Right kidney (tissue), 9 donors: ENCODE measurements around the gene TAS2R46.
"Not testable (repeated sequence)": the region's sequence is repeated elsewhere in the genome, so short reads cannot be mapped to it uniquely, and the experiment has no call there.

Experiments
- DNase-seq: peaks from one replicate; pipeline ENCODE4 v3.0.0-alpha.2; 2016
- long read RNA-seq, 8 donors: transcript quantifications; one replicate each; lab custom pipeline, GENCODE V29; 2026

TAS2R46 gene
- long read RNA-seq, donor 1 = 0 reads
- long read RNA-seq, donor 2 = 0 reads
- long read RNA-seq, donor 3 = 0 reads
- long read RNA-seq, donor 4 = 0 reads
- long read RNA-seq, donor 5 = 0 reads
- long read RNA-seq, donor 6 = 0 reads
- long read RNA-seq, donor 7 = 0 reads
- long read RNA-seq, donor 8 = 0 reads

- DNase-seq = not testable (repeated sequence)
These were observed at the start of gene TAS2R46 for GRCh38 chr12:11062194-11062593. Gene TAS2R46 (minus strand): TSS chr12:11062294. CDS start chr12:11062294, 0 bp downstream.

- DNase-seq = not testable (repeated sequence)
These were observed 49.1 kb upstream of the TAS2R46 start for GRCh38 chr12:11111213-11111612.

GRCh38 chr12:11108862-11109261 lies 46.8 kb upstream of the TAS2R46 start:
- DNase-seq = no peak

- no peak for DNase-seq
These were observed 45.6 kb upstream of the TAS2R46 start for GRCh38 chr12:11107719-11108118.

GRCh38 chr12:11106288-11106687 lies 44.2 kb upstream of the TAS2R46 start:
- no peak for DNase-seq

GRCh38 chr12:11105546-11105945 lies 43.5 kb upstream of the TAS2R46 start:
- DNase-seq = no peak

DNA sequence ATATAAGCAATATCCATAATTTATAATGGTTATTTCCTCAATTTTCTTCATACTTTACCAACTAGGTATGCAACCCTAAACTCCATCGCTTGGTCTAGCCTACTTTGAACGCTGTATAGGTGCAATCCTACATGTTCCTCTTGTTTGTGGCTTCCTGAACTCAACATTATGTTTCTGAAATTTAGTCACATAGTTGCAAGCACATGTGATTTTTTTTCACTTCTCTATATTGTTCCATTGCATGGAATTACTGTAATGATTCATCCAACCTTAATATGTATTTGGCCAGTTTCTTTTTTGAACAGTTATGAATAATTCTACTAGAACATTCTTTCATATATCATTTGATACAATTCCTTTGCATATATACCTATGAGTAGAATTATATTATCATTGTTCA lies 32.8 kb upstream of the TAS2R46 start:
- not testable (repeated sequence) for DNase-seq

GRCh38 chr12:11092128-11092527 lies 30.0 kb upstream of the TAS2R46 start, which contains the start of gene TAS2R43:
Gene TAS2R43 (minus strand): TSS chr12:11092313. CDS start chr12:11092229, 84 bp downstream.
- DNase-seq = no peak

DNA sequence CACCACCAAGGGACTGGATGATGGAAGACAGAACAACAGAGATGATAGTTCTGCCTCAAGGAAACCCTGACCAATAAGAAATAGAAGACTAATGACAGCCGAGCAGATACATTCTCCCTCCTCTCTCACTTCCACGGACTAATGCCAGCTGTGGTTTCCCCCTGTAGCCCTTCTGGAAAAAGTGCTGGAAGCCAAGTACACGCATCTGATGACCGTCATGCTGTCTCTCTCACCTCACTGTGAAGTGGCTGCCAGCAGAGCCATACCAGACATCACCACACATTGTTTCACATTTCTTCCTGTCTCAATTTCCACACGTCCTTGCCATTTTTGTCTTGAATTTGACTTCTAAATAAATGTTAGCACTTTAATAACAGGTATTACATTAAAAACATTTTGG lies 27.2 kb upstream of the TAS2R46 start:
- no peak for DNase-seq

- DNase-seq = no peak
These were observed 23.3 kb upstream of the TAS2R46 start for GRCh38 chr12:11085419-11085818.

- DNase-seq = no peak
These were observed 19.9 kb upstream of the TAS2R46 start for GRCh38 chr12:11081987-11082386.

GRCh38 chr12:11078246-11078645 lies 16.2 kb upstream of the TAS2R46 start:
- DNase-seq = no peak

DNA sequence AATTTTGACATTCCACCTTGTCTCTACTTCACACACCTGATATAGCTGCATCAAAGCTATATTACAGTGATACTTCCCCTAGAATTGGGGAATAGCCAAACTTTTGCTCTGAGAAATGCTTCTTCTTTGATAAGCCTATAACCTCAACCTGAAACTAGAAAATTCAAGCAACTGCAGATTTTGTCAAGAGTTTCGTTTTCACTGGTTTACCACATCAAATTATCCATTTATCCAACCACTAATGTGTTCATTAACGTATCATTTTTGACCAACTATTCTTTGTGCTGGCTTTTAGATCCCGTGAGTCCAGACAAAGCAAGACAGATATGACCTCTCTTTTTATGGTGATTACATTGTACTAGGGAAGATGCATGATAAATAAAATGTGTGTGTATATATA lies 13.5 kb upstream of the TAS2R46 start:
- no peak for DNase-seq

DNA sequence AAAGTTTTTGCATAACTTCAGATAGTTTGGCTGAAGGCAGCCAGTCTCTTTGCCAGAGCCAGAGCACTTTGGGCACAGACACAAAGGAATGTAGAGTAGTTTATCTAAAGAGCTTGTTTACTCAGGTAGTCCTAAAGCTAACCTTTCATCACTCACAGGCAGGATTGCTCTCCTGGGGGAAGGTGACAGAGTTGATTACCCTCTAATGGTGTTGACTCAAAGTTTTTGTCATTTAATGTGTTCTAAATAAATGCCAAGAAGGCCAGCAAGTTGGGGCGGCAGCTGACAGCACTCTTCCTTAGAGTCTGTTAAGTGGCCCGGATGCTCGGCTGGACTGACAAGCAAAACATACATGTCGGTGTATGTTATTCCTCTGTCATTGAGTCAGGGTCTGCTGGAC lies 9.3 kb upstream of the TAS2R46 start:
- no peak for DNase-seq

GRCh38 chr12:11070999-11071398 lies 8.9 kb upstream of the TAS2R46 start:
- no peak for DNase-seq

DNA sequence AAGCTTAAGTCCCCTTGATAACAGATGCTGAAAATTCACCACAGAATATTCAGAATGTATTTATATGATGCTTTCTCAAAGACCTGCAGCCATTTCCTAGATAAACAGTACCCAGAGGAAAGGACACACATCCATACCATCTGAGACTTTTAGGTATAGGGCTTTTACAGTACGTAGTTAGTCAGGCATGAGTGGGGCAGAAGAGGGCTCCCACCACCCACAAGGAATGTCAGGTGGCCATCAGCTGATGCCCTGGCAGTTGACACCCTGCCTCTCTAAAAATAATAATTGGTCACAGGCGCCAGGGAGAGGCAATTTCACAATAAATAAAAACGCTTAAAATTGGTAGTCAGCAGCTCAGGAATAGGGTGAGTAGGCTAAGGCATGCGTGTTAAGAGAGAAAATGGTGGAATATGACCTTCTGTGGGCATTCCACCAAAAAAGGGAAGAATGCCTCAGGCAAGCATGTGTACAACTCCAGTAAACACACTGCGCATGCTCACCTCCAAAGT lies 7.8 kb upstream of the TAS2R46 start:
- no peak for DNase-seq

DNA sequence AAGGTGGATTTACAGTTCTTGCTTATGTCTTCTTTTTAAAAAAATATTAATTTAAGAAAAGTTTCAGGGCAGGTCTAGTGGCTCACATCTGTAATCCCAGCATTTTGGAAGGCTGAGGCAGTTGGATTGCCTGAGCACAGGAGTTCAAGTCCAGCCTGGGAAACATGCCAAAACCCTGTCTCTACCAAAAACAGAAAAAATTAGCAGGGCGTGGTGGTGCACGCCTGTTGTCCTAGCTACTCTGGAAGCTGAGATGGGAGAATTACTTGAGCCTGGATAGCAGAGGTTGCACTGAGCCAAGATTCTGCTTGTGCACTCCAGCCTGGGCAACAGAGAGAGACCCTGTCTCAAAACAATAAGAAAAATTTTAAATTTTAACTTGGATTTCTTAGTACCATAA lies 5.4 kb upstream of the TAS2R46 start:
- no peak for DNase-seq

DNA sequence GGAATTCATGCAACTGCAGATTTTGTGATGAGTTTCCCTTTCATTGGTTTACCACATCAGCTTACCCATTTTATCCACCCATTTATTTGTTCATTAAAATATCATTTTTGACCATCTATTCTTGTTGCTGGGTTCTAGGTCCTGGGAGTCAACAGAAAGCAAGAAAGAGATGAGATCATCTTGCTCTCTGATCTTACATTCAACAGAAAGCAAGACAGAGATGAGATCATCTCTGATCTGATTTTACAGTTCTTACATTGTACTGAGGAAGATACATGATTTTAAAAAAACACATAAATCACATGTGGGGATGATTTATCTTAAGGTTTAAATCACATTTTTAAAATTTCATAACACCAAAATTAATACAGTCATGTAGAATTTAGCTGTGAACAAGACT lies 2.3 kb downstream of the TAS2R46 start:
- no peak for DNase-seq

DNA sequence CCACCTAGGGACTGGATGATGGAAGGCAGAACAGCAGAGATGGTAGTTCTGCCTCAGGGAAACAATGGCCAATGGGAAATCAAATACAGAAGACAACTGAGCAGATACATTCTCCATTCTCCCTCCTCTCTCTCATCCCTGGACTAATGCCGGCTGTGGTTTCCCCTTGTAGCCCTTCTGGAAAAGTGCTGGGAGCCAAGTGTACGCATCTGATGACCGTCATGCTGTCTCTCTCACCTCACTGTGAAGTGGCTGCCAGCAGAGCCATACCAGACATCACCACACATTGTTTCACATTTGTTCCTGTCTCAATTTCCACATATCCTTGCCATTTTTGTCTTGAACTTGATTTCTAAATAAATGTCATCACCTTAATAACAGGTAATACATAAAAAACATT lies 3.1 kb downstream of the TAS2R46 start:
- DNase-seq = no peak

- DNase-seq = no peak
These were observed 6.8 kb downstream of the TAS2R46 start for GRCh38 chr12:11055306-11055705.

GRCh38 chr12:11049806-11050531 lies 12.1 kb downstream of the TAS2R46 start:
- not testable (repeated sequence) for DNase-seq

DNA sequence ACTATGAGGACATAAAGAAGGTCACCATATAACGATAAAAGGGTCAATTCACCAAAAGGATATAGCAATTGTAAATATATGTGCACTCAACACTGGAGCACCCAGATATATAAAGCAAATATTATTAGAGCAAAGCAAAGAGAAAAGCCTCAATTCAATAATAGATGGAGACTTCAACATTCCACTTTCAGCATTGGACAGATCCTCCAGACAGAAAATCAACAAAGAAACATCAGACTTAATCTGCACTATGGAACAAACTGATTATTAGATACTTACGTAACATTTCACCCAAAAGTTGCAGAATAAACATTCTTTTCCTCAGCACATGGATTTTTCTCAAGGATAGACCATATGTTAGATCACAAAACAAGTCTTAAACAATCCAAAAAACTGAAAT lies 20.7 kb downstream of the TAS2R46 start:
- not testable (repeated sequence) for DNase-seq

GRCh38 chr12:11040162-11040561 lies 21.9 kb downstream of the TAS2R46 start:
- DNase-seq = no peak

- no peak for DNase-seq
These were observed 22.9 kb downstream of the TAS2R46 start for GRCh38 chr12:11039171-11039570.
